Neutrophil (primary cell): ENCODE data around the gene TNS2.
"Not testable (repeated sequence)": the region's sequence is repeated elsewhere in the genome, so short reads cannot be mapped to it uniquely, and the experiment has no call there.

Source experiments
- H3K27ac ChIP-seq: fragments of 200-600 bp; sonication (generic); 2 replicates; pipeline ENCODE4 v1.5.1; 2016; ENCODE audit warnings: mild to moderate bottlenecking, moderate library complexity
- H3K27me3 ChIP-seq: fragments of 200-600 bp; sonication (generic); 2 replicates; pipeline ENCODE4 v1.6.0; 2016; ENCODE audit warnings: mild to moderate bottlenecking
- H3K36me3 ChIP-seq: fragments of 200-600 bp; sonication (generic); 2 replicates; pipeline ENCODE4 v1.5.1; 2017
- H3K4me1 ChIP-seq, 2 experiments: fragments of 200-600 bp in 1 of 2; sonication (generic) in 1 of 2; 1 replicate in 1 of 2; 2 replicates in 1 of 2; pipeline versions ENCODE4 v1.5.1 to v1.6.1; 2013 to 2016; ENCODE audit warnings: low read depth in 1 of 2, low read length in 1 of 2, mild to moderate bottlenecking in 1 of 2, moderate library complexity in 1 of 2; ENCODE audit not compliant: control insufficient read depth in 1 of 2, insufficient read depth in 1 of 2
- H3K4me3 ChIP-seq, 2 experiments: fragments of 200-600 bp in 1 of 2; sonication (generic) in 1 of 2; 1 replicate in 1 of 2; 2 replicates in 1 of 2; pipeline ENCODE4 v1.5.1; 2013 to 2016; ENCODE audit warnings: low read depth in 1 of 2, low read length in 1 of 2, mild to moderate bottlenecking in 1 of 2, moderate library complexity in 1 of 2
- H3K9me3 ChIP-seq: fragments of 200-600 bp; sonication (generic); 2 replicates; pipeline ENCODE4 v1.5.1; 2016
- TF ChIP-seq, protein P1 (sequence below): fragments of 200-600 bp; sonication (generic); IDR thresholded peaks from 2 replicates; pipeline ENCODE4 v1.5.1; 2016; ENCODE audit warnings: antibody characterized with exemption

The TNS2 gene

DNA sequence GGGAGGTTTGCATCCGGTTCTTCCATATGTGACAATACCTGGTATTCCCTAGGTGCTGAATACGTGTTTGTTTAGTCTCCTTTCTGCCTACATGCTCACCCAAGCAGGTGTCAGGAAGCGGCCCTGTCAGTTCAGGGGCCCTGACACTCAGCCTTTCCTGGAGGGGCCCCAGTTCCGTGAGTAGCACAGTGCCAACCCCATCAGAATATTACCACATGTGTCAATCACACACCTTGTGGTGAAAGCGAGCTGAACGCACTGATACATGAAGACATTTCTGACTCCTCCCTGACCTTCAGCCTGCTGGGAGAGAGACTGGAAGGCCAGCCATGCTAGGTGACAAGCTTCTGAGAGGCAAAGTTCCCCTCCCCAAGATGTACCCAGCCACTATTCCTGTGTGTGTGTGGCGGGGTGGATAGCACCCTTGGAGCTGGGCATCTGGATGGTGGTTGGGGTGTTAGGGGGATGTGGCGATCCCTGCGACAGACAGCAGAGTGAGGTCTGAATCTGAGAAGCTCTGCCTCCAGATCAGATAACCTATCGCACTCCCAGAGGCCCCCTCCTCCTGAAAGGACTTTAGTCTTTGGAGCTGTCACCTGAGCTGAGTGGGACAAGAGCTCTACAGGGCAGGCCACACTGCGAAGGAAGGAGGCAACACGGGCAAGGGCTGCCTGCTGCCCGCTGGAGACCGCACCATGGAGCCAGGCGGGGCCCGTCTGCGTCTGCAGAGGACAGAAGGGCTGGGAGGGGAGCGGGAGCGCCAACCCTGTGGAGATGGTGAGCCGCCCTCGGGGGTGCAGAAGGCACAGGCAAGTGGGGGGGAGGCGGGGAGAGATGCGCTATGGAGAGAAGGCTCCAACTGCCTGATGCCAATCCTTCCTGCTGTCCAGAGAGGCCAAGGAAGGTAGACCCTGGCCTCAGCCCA lies 53.3 kb downstream of the TNS2 start, which contains the start of gene SOAT2:
Gene SOAT2, plus strand, starts transcription at position 604 of the 925 bp plus-strand sequence. Its CDS starts 92 bp downstream, at position 696.
- Histone ChIP-seq H3K36me3 (no peaks in the 10 kb centered on the region), H3K4me1 (peaks cover 20 to 25% of the 10 kb centered on the region in 2 experiments), H3K27ac (peak within 1 kb of the TSS; percentile 53), H3K27me3 (peaks cover 13% of the 10 kb centered on the region), H3K9me3 (no peaks in the 10 kb centered on the region), H3K4me3 (no peak within 1 kb of the TSS)
- TF ChIP-seq, protein P1, sequence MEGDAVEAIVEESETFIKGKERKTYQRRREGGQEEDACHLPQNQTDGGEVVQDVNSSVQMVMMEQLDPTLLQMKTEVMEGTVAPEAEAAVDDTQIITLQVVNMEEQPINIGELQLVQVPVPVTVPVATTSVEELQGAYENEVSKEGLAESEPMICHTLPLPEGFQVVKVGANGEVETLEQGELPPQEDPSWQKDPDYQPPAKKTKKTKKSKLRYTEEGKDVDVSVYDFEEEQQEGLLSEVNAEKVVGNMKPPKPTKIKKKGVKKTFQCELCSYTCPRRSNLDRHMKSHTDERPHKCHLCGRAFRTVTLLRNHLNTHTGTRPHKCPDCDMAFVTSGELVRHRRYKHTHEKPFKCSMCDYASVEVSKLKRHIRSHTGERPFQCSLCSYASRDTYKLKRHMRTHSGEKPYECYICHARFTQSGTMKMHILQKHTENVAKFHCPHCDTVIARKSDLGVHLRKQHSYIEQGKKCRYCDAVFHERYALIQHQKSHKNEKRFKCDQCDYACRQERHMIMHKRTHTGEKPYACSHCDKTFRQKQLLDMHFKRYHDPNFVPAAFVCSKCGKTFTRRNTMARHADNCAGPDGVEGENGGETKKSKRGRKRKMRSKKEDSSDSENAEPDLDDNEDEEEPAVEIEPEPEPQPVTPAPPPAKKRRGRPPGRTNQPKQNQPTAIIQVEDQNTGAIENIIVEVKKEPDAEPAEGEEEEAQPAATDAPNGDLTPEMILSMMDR = no peak

DNA sequence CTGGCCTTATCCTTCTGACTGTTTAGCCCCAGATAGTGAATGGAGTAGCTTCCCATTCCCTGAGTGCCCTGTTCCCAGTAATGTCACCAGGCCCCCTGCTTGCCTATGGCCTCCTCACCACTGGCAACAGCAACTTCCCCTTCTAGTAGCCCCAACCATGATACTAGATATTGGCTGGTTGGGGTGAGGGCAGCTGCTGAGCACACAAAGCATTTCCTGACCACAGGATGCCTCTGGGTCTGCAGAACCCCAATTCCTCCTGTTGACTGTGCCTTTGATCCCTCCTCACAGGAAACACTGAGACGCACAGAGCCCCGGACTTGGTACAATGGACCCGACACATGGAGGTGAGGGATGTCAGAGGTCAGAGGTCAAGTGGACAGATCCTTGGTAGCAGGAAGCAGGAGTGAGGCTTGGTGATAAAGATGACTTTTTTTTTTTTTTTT lies 54.0 kb downstream of the TNS2 start:
- Histone ChIP-seq H3K36me3 (no peaks in the 10 kb centered on the region), H3K9me3 (no peaks in the 10 kb centered on the region), H3K4me1 (peaks cover 16 to 22% of the 10 kb centered on the region in 2 experiments), H3K27ac (no peak overlapping the region), H3K4me3 (no peak overlapping the region), H3K27me3 (peaks cover 6% of the 10 kb centered on the region)
- TF ChIP-seq, protein P1 = no peak

DNA sequence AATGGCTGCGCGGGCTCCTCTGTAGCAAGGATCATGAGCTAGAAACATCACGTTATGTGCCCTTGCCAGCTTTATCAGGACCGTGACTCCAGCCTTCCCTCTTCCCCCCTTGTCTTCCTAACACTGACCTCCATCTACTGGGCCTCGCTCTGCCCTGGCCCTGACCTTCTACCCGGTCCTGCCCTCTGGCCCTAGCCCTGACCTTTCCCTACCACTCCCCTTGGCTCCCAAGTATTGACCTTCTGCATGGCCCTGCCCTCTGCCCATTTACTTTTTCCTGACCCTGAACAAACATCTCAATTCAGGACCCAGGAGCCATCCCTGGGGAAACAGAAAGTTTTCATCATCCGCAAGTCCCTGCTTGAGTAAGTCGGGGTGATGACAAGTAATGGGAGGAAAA lies 55.4 kb downstream of the TNS2 start:
- TF ChIP-seq, protein P1 = no peak
- H3K4me3 ChIP-seq = no peak overlapping the region
- no peaks in the 10 kb centered on the region for H3K27me3 ChIP-seq
- no peaks in the 10 kb centered on the region for H3K36me3 ChIP-seq
- H3K9me3 ChIP-seq = no peaks in the 10 kb centered on the region
- H3K4me1 ChIP-seq = peaks cover 16 to 19% of the 10 kb centered on the region in 2 experiments
- no peak overlapping the region for H3K27ac ChIP-seq

DNA sequence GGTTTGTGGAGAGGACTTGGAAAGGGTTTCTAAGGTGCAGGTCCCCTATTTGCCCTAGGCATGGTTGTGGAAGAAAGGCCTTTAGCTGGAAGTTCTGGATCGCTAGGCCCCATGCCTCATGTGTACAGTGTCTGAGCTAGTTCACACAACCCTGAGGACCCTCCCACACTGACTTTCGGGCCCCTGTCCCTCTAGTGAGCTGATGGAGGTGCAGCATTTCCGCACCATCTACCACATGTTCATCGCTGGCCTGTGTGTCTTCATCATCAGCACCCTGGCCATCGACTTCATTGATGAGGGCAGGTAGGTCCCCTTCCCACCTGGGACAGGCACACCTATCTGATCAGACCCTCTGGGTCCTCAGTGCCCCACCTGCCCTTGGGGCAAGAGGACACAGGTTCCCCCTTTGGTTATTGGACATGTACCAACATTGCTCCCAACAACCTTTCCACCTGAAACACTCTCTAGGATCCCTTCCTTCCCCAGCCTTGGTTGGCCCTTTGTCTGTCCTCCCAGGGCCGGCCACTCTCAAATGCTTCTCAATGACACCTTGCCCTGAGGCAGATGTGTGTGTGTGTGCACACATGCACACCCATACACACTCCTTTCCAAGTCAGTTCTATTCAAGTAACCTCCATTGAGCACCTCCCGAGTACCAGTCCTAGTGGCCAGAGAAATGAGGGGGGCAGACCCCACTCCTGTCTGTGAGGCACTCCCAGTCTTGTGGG lies 56.0 kb downstream of the TNS2 start:
- no peaks in the 10 kb centered on the region for H3K36me3 ChIP-seq
- H3K4me1 ChIP-seq = peaks cover 16 to 19% of the 10 kb centered on the region in 2 experiments
- H3K4me3 ChIP-seq = no peak overlapping the region
- H3K27ac ChIP-seq = no peak overlapping the region
- no peaks in the 10 kb centered on the region for H3K27me3 ChIP-seq
- H3K9me3 ChIP-seq = no peaks in the 10 kb centered on the region
- TF ChIP-seq, protein P1 = no peak

DNA sequence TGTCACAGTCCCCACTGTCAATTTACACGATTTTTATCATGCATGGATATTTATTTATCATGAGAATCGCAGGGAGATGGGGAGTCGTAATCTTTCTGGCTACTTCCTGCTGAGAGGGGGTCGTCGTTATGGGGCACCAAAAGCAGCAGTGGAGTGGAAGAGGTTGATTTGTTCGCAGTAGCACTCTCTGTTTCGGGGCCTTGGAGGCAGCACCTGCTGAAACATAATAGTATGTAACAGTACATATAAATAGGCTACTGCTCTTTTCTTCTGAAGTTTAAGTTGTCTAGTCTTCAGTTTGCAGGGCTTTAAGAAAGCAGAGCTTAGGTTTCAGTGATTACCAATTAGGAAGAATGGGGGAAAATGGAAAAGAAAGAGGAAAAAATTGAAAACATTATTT lies 57.3 kb downstream of the TNS2 start:
- H3K4me3 ChIP-seq = no peak overlapping the region
- no peak overlapping the region for H3K27ac ChIP-seq
- no peaks in the 10 kb centered on the region for H3K9me3 ChIP-seq
- no peaks in the 10 kb centered on the region for H3K27me3 ChIP-seq
- TF ChIP-seq, protein P1 = no peak
- H3K4me1 ChIP-seq = peaks cover 14 to 18% of the 10 kb centered on the region in 2 experiments
- H3K36me3 ChIP-seq = no peaks in the 10 kb centered on the region

DNA sequence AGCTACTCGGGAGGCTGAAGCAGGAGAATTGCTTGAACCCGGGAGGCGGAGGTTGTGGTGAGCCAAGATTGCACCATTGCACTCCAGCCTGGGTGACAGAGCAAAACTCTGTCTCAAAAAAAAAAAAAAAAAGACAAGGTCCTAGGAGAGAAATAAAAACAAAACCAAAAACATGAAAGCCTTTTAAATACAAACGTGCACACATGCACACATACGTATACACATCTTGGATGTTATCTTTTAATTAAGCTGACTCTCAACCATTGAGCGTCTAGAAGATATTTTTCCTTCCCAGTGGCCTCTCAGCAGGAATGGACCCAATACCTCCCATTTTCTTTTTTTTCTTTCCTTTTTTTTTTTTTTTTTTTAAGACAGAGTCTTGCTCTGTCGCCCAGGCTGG lies 62.6 kb downstream of the TNS2 start:
- H3K4me3 ChIP-seq, H3K27me3 ChIP-seq, H3K27ac ChIP-seq, H3K9me3 ChIP-seq, H3K4me1 ChIP-seq, H3K36me3 ChIP-seq: not testable (repeated sequence)
